GM12801 (cell line): ENCODE data around the gene GIN1.

ENCODE experiments used
- TF ChIP-seq, protein P1 (sequence below): IDR thresholded peaks from one replicate; pipeline ENCODE4 v1.5.1; 2011; ENCODE audit warnings: control low read depth; ENCODE audit not compliant: insufficient read length; ENCODE audit errors: extremely low read depth

Gene GIN1

GRCh38 chr5:103060424-103060954 lies 59.4 kb downstream of the GIN1 start:
- TF ChIP-seq, protein P1, sequence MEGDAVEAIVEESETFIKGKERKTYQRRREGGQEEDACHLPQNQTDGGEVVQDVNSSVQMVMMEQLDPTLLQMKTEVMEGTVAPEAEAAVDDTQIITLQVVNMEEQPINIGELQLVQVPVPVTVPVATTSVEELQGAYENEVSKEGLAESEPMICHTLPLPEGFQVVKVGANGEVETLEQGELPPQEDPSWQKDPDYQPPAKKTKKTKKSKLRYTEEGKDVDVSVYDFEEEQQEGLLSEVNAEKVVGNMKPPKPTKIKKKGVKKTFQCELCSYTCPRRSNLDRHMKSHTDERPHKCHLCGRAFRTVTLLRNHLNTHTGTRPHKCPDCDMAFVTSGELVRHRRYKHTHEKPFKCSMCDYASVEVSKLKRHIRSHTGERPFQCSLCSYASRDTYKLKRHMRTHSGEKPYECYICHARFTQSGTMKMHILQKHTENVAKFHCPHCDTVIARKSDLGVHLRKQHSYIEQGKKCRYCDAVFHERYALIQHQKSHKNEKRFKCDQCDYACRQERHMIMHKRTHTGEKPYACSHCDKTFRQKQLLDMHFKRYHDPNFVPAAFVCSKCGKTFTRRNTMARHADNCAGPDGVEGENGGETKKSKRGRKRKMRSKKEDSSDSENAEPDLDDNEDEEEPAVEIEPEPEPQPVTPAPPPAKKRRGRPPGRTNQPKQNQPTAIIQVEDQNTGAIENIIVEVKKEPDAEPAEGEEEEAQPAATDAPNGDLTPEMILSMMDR, result no peak

DNA sequence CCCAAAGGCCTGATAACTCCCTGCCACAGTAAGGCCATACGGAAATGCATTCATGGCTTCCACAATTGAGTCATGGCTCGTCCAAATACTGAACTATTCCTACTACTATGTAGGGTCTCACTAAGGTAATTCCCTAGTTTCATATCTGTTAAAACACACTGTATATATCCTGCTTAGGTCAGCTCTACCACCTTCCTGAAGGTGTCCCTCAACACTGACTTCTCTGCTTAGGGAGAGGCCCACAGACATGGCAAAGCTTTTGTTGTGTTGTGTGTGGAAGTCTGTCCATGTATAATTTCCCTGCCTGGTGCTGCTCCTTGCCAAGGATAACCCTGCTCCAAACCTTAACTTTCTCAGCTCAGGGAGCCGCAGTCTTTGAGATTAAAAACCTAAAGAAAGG lies 60.4 kb downstream of the GIN1 start:
- TF ChIP-seq, protein P1, result no peak

- TF ChIP-seq, protein P1, result no peak
Observed at GRCh38 chr5:103057208-103058130, 62.5 kb downstream of the GIN1 start.

- TF ChIP-seq, protein P1, result no peak
Observed at GRCh38 chr5:103041071-103041676, 78.8 kb downstream of the GIN1 start.

GRCh38 chr5:103037673-103038455 lies 82.1 kb downstream of the GIN1 start:
- TF ChIP-seq, protein P1, result no peak

- TF ChIP-seq, protein P1, result no peak
Observed at GRCh38 chr5:103036601-103037000, 83.3 kb downstream of the GIN1 start.
